ENCODE data around the gene TGFBI. TPM values are rescaled to one million over a fixed set of nuclear protein-coding genes. Genes with fewer than 3 reads are reported as not detected.

TGFBI gene
- total and polyA plus RNA-seq, 9 of the 15 experiments (the other 6 are each of a cell fraction or from before 2014, with no cell fraction given), result 0.05 to 0.62 (median 0.08) TPM; not detected in 6

DNA sequence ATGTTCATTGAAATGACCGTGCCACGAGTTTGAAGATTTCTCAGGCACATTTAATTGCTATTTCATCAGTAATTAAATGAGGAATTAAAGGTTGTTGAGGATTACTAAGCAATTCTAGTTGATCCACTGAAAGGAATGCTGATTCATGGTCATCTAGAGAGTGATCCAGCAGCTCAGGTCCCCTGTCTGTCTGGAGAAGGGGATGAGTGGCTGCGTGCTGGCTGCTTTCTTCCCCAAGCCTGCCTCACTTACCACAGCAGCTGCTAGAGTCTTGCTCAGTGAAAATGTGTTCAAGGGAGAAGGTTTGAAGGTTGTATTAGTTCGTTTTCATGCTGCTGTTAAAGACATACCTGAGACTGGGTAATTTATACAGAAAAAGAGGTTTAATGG, 7.8 kb upstream of the TGFBI start (continued):
- TF ChIP-seq ESRRB (CRISPR knock-in tag; IDR thresholded peaks at IDR 0.05; ENCODE audit: borderline replicate concordance), result no peak
- no peak for TF ChIP-seq MTA1 (IDR thresholded peaks at IDR 0.05; ENCODE audit: borderline replicate concordance)
- TF ChIP-seq, protein P1, sequence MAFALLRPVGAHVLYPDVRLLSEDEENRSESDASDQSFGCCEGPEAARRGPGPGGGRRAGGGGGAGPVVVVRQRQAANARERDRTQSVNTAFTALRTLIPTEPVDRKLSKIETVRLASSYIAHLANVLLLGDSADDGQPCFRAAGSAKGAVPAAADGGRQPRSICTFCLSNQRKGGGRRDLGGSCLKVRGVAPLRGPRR (CRISPR knock-in tag; IDR thresholded peaks at IDR 0.05), result no peak
- TF ChIP-seq SRSF9 (IDR thresholded peaks at IDR 0.05; ENCODE audit: borderline replicate concordance, low read depth, low read length), result no peak
- TF ChIP-seq MYC (IDR thresholded peaks at IDR 0.05; ENCODE audit: low read depth, low read length), result no peak
- TF ChIP-seq MYC (CRISPR knock-in tag; IDR thresholded peaks at IDR 0.05; ENCODE audit: borderline replicate concordance, low read depth), result no peak
- no peak for TF ChIP-seq E2F3 (CRISPR knock-in tag; IDR thresholded peaks at IDR 0.05)
- no peak for TF ChIP-seq KLF13 (tag; IDR thresholded peaks at IDR 0.05; ENCODE audit: borderline replicate concordance, low read depth)
- TF ChIP-seq TGIF2 (CRISPR knock-in tag; IDR thresholded peaks at IDR 0.05), result no peak
- peak; percentile 96 for TF ChIP-seq ZNF316 (IDR thresholded peaks at IDR 0.05)
- TF ChIP-seq CHD2 (IDR thresholded peaks at IDR 0.05; ENCODE audit: low read depth, low read length), result no peak
- TF ChIP-seq BACH1 (tag; IDR thresholded peaks at IDR 0.05), result peak; percentile 77
- no peak for TF ChIP-seq ZKSCAN1 (IDR thresholded peaks at IDR 0.05; ENCODE audit: low read depth, low read length)
- TF ChIP-seq CHCHD3 (CRISPR knock-in tag; IDR thresholded peaks at IDR 0.05), result no peak
- TF ChIP-seq CAMTA2 (CRISPR knock-in tag; conservative IDR thresholded peaks at IDR 0.05), result no peak
- no peak for TF ChIP-seq ZNF184 (CRISPR knock-in tag; IDR thresholded peaks at IDR 0.05)
- TF ChIP-seq, protein P2, sequence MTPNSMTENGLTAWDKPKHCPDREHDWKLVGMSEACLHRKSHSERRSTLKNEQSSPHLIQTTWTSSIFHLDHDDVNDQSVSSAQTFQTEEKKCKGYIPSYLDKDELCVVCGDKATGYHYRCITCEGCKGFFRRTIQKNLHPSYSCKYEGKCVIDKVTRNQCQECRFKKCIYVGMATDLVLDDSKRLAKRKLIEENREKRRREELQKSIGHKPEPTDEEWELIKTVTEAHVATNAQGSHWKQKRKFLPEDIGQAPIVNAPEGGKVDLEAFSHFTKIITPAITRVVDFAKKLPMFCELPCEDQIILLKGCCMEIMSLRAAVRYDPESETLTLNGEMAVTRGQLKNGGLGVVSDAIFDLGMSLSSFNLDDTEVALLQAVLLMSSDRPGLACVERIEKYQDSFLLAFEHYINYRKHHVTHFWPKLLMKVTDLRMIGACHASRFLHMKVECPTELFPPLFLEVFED (CRISPR knock-in tag; conservative IDR thresholded peaks at IDR 0.05), result no peak
- TF ChIP-seq ZNF140 (CRISPR knock-in tag; IDR thresholded peaks at IDR 0.05), result no peak
- TF ChIP-seq MAFF (IDR thresholded peaks at IDR 0.05; ENCODE audit: low read length), result peak; percentile 61; the same call in 1 of the 2 replicates
- TF ChIP-seq BRD9 (IDR thresholded peaks at IDR 0.05; ENCODE audit: low read depth, partially characterized antibody), result no peak
- TF ChIP-seq, protein P3, sequence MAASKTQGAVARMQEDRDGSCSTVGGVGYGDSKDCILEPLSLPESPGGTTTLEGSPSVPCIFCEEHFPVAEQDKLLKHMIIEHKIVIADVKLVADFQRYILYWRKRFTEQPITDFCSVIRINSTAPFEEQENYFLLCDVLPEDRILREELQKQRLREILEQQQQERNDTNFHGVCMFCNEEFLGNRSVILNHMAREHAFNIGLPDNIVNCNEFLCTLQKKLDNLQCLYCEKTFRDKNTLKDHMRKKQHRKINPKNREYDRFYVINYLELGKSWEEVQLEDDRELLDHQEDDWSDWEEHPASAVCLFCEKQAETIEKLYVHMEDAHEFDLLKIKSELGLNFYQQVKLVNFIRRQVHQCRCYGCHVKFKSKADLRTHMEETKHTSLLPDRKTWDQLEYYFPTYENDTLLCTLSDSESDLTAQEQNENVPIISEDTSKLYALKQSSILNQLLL (CRISPR knock-in tag; IDR thresholded peaks at IDR 0.05; ENCODE audit: borderline replicate concordance), result no peak
- TF ChIP-seq CCNT2 (IDR thresholded peaks at IDR 0.05; ENCODE audit: borderline replicate concordance, extremely low read depth, insufficient read length, low read depth, low read length), result no peak
- no peak for TF ChIP-seq POLR2B (IDR thresholded peaks at IDR 0.05; ENCODE audit: low read depth, partially characterized antibody)
- no peak for TF ChIP-seq ZNF121 (CRISPR knock-in tag; conservative IDR thresholded peaks at IDR 0.05)
- TF ChIP-seq C11orf30 (IDR thresholded peaks at IDR 0.05; ENCODE audit: low read depth), result peak; percentile 84
- no peak for TF ChIP-seq ZKSCAN8 (CRISPR knock-in tag; IDR thresholded peaks at IDR 0.05)
- TF ChIP-seq EP300 (IDR thresholded peaks at IDR 0.05; ENCODE audit: low read length), result no peak
- TF ChIP-seq, protein P4, sequence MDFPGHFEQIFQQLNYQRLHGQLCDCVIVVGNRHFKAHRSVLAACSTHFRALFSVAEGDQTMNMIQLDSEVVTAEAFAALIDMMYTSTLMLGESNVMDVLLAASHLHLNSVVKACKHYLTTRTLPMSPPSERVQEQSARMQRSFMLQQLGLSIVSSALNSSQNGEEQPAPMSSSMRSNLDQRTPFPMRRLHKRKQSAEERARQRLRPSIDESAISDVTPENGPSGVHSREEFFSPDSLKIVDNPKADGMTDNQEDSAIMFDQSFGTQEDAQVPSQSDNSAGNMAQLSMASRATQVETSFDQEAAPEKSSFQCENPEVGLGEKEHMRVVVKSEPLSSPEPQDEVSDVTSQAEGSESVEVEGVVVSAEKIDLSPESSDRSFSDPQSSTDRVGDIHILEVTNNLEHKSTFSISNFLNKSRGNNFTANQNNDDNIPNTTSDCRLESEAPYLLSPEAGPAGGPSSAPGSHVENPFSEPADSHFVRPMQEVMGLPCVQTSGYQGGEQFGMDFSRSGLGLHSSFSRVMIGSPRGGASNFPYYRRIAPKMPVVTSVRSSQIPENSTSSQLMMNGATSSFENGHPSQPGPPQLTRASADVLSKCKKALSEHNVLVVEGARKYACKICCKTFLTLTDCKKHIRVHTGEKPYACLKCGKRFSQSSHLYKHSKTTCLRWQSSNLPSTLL (IDR thresholded peaks at IDR 0.05), result no peak
- no peak for TF ChIP-seq NR3C1 (CRISPR knock-in tag; IDR thresholded peaks at IDR 0.05)
